ENCODE measurements around the gene EPS15. TPM values are rescaled to one million over a fixed set of nuclear protein-coding genes. Genes with fewer than 3 reads are reported as not detected.

Gene EPS15
- total and polyA plus RNA-seq, 12 donors, result 12.4 to 81.4 (median 63.0) TPM

DNA sequence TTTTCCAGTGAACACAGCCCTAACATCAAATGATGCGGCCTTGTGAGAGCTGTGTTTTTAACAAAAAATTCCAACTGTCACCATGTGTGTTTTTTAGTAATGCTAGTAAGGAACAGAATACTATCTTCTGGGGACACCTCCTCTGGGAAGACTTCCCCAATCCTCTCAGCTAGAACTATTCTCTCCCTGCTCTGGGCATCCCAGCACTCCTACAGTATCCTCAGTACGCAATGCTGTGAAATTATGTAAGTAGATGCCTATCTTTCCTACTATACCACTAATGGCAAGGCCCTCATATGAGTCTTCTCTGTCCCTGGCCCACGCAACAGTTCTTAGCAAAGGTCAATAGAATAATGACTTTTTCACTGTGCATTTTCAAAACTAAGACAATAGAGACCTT lies 169.2 kb downstream of the EPS15 start:
- TF ChIP-seq, protein P1, sequence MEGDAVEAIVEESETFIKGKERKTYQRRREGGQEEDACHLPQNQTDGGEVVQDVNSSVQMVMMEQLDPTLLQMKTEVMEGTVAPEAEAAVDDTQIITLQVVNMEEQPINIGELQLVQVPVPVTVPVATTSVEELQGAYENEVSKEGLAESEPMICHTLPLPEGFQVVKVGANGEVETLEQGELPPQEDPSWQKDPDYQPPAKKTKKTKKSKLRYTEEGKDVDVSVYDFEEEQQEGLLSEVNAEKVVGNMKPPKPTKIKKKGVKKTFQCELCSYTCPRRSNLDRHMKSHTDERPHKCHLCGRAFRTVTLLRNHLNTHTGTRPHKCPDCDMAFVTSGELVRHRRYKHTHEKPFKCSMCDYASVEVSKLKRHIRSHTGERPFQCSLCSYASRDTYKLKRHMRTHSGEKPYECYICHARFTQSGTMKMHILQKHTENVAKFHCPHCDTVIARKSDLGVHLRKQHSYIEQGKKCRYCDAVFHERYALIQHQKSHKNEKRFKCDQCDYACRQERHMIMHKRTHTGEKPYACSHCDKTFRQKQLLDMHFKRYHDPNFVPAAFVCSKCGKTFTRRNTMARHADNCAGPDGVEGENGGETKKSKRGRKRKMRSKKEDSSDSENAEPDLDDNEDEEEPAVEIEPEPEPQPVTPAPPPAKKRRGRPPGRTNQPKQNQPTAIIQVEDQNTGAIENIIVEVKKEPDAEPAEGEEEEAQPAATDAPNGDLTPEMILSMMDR (IDR thresholded peaks at IDR 0.05), result no peak
- H3K27me3 ChIP-seq, result peaks cover 0 to 14% (median 8%) of the 10 kb centered on the region in 7 donors
- DNase-seq (no peak), ATAC-seq (no peak)
- peaks cover 0 to 21% (median 7%) of the 10 kb centered on the region in 9 donors for H3K36me3 ChIP-seq
- no peaks in the 10 kb centered on the region for H3K9me3 ChIP-seq
- H3K4me3 ChIP-seq, result no peak overlapping the region
- 94 to 96% methylated on average over 3 of the region's 3 CpGs for WGBS, 2 donors
- intact Hi-C loops (cut with DNase I), result loop anchor here in 1 of 10 donors (10.0 kb wide), 1 partner anchor 185 kb away; no protein-coding TSS in a partner anchor
- peaks cover 0 to 13% (median 5%) of the 10 kb centered on the region in 9 donors for H3K4me1 ChIP-seq
- no peak overlapping the region for H3K27ac ChIP-seq

- ATAC-seq (no peak), DNase-seq (no peak)
- Histone ChIP-seq H3K9me3 (no peaks in the 10 kb centered on the region), H3K36me3 (peaks cover 0 to 4% (median 0%) of the 10 kb centered on the region in 9 donors), H3K4me1 (peaks cover 0 to 18% (median 7%) of the 10 kb centered on the region in 9 donors), H3K4me3 (no peak overlapping the region), H3K27me3 (peaks cover 10 to 31% (median 23%) of the 10 kb centered on the region in 7 donors), H3K27ac (no peak overlapping the region)
- TF ChIP-seq, protein P1 (IDR thresholded peaks at IDR 0.05), result no peak
- intact Hi-C loops (cut with DNase I), result loop anchor here in 1 of 10 donors (10.0 kb wide), 1 partner anchor 187 kb away; no protein-coding TSS in a partner anchor
These were observed 170.9 kb downstream of the EPS15 start for GRCh38 chr1:51348147-51348527.

DNA sequence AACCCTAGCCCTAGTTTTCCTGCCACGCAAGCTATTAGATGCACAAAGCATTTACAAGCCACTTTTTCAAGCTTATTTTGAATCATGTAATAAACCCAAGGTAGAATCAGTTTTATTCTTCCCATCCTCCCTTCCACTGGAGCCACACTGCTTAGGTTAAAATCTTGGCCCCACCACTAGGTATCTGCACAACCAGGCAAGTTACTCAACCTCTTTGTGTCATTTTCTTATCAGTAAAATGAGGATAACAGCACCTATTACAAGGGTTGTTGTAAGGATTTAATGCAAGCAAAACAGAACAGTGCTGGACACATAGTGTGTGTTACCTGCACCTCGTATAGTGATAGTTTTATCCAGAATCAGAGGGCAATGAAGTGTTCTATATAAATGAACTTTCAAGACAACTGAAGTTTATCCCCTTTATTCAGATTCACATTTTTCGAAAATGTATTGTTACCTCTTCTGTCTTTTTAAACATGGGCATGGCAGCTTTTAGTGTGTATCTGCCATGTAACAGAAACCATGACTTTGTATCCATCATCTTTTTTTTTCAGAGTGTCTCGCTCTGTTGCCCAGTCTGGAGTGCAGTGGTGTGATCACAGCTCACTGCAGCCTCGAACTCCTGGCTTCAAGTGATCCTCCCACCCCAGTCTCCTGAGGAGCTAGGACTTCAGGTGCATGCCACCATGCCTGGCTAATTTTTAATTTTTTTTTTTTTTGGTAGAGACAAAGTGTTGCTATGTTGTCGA lies 171.5 kb downstream of the EPS15 start:
- Histone ChIP-seq H3K27me3 (peaks cover 10 to 37% (median 28%) of the 10 kb centered on the region in 7 donors), H3K36me3 (peaks cover 0 to under 1% (median 0%) of the 10 kb centered on the region in 9 donors), H3K27ac (no peak overlapping the region), H3K9me3 (no peaks in the 10 kb centered on the region), H3K4me3 (no peak overlapping the region), H3K4me1 (peaks cover 0 to 18% (median 7%) of the 10 kb centered on the region in 9 donors)
- TF ChIP-seq, protein P1 (IDR thresholded peaks at IDR 0.05), result no peak
- intact Hi-C loops (cut with DNase I), result loop anchor here in 1 of 10 donors (10.0 kb wide), 1 partner anchor 187 kb away; no protein-coding TSS in a partner anchor
- 89 to 90% methylated on average over 6 of the region's 6 CpGs for WGBS, 2 donors
- no peak for ATAC-seq
- DNase-seq, result no peak

- intact Hi-C loops (cut with DNase I), result loop anchor here in 1 of 10 donors (10.0 kb wide), 1 partner anchor 188 kb away; no protein-coding TSS in a partner anchor
- DNase-seq (no peak), ATAC-seq (no peak)
- Histone ChIP-seq H3K27me3 (peaks cover 10 to 37% (median 31%) of the 10 kb centered on the region in 7 donors), H3K9me3 (no peaks in the 10 kb centered on the region), H3K27ac (no peak overlapping the region), H3K4me1 (peaks cover 0 to 18% (median 7%) of the 10 kb centered on the region in 9 donors), H3K4me3 (no peak overlapping the region), H3K36me3 (no peaks in the 10 kb centered on the region)
- TF ChIP-seq, protein P1 (IDR thresholded peaks at IDR 0.05), result no peak
- 66 to 68% methylated on average over 7 of the region's 7 CpGs for WGBS, 2 donors
These were observed 172.8 kb downstream of the EPS15 start for GRCh38 chr1:51346086-51346942.

All from heart right ventricle (tissue), 16 donors.